ENCODE data around the gene CAMSAP1. TPM values are rescaled to one million over a fixed set of nuclear protein-coding genes. Genes with fewer than 3 reads are reported as not detected.

CAMSAP1 gene
- total RNA-seq, 1 experiment from 2014 or later = 16.7 TPM

DNA sequence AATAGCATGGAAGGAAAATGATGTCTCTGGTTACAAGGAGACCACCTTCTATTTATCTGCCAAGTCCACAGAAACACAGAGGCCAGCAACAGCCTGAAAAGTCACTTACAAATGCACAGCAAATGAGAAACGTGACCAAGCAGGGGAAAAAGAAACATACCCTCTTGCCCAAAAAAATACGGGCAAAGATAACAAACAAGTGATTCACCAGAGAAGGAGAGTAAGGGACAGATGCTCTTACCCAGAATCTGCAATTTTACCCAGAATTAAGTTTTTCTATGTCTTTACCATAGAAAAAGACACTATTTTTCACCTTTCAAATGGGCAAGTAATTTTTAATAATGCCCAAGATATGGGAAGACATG lies 28.1 kb downstream of the CAMSAP1 start:
- Histone ChIP-seq H3K27me3 (ENCODE audit: insufficient read depth, low read depth) (no peaks in the 10 kb centered on the region), H3K36me3 (ENCODE audit: low read depth) (no peaks in the 10 kb centered on the region), H3K4me1 (replicated peaks; ENCODE audit: insufficient read depth) (no peaks in the 10 kb centered on the region), H3K9me3 (ENCODE audit: insufficient read depth, low read depth) (no peaks in the 10 kb centered on the region), H3K27ac (no peak overlapping the region), H3F3A (ENCODE audit: insufficient read depth, low read depth) (no peaks in the 10 kb centered on the region), H3K4me3 (no peak overlapping the region), H2AFZ (no peak overlapping the region), H4K20me1 (ENCODE audit: insufficient read depth) (no peaks in the 10 kb centered on the region), H3K79me2 (ENCODE audit: low read depth) (no peaks in the 10 kb centered on the region), H3K9me2 (ENCODE audit: insufficient read depth) (no peaks in the 10 kb centered on the region), H3K4me2 (no peak overlapping the region)
- no TSS peak for BruUV-seq (replicated peaks)
- DNase-seq = no peak
- ChIA-PET CTCF (no interaction called here), POLR2A (ENCODE audit: unreplicated experiment) (no interaction called here)
- intact Hi-C loops (cut with micrococcal nuclease; ENCODE audit: unreplicated experiment) = no loop called here
- TF ChIP-seq, protein P1, sequence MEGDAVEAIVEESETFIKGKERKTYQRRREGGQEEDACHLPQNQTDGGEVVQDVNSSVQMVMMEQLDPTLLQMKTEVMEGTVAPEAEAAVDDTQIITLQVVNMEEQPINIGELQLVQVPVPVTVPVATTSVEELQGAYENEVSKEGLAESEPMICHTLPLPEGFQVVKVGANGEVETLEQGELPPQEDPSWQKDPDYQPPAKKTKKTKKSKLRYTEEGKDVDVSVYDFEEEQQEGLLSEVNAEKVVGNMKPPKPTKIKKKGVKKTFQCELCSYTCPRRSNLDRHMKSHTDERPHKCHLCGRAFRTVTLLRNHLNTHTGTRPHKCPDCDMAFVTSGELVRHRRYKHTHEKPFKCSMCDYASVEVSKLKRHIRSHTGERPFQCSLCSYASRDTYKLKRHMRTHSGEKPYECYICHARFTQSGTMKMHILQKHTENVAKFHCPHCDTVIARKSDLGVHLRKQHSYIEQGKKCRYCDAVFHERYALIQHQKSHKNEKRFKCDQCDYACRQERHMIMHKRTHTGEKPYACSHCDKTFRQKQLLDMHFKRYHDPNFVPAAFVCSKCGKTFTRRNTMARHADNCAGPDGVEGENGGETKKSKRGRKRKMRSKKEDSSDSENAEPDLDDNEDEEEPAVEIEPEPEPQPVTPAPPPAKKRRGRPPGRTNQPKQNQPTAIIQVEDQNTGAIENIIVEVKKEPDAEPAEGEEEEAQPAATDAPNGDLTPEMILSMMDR (conservative IDR thresholded peaks at IDR 0.05) = no peak
- TF ChIP-seq EZH2 (IDR thresholded peaks at IDR 0.05; ENCODE audit: low read depth) = no peak

DNA sequence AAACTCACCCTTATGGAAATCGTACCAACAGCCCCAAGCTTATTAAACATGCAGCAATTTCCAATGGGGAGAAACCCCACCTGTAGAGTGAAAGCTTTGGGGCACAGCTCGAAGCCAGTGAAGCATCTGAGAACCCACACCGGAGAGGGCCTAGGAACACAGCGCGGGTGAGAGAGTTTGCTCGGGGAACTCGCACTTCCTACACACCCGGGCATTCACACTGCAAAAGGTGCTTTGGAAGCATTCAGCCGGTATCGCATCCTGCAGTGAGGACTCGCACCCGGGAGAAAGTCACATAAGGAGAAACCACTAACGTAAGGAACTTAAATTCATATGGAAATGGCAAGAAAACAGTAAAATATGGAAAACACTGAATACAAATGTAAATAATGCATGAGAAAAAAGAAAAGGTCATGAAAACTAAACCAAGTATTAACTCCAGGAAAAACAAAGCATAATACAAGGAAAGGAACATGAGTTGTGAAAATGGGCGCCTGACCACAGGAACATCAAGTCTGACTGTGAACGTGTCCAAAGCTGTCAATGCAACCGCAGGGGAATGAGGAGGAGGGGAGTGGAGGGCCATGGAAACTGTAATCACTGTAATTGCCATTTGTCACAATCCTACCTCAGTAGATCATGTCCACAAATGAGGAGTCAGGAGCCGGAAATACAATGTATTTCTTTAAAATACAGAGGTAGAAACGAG lies 28.7 kb downstream of the CAMSAP1 start:
- no peak overlapping the region for H2AFZ ChIP-seq
- BruUV-seq (replicated peaks) = no TSS peak
- no peak overlapping the region for H3K27ac ChIP-seq
- no peaks in the 10 kb centered on the region for H3F3A ChIP-seq (ENCODE audit: insufficient read depth, low read depth)
- no peaks in the 10 kb centered on the region for H3K79me2 ChIP-seq (ENCODE audit: low read depth)
- no peaks in the 10 kb centered on the region for H3K9me3 ChIP-seq (ENCODE audit: insufficient read depth, low read depth)
- no peaks in the 10 kb centered on the region for H4K20me1 ChIP-seq (ENCODE audit: insufficient read depth)
- H3K4me1 ChIP-seq (replicated peaks; ENCODE audit: insufficient read depth) = no peaks in the 10 kb centered on the region
- H3K27me3 ChIP-seq (ENCODE audit: insufficient read depth, low read depth) = no peaks in the 10 kb centered on the region
- TF ChIP-seq, protein P1 (conservative IDR thresholded peaks at IDR 0.05) = no peak
- no peak for TF ChIP-seq EZH2 (IDR thresholded peaks at IDR 0.05; ENCODE audit: low read depth)
- H3K36me3 ChIP-seq (ENCODE audit: low read depth) = no peaks in the 10 kb centered on the region
- ChIA-PET POLR2A (ENCODE audit: unreplicated experiment) (no interaction called here), CTCF (no interaction called here)
- H3K4me3 ChIP-seq = no peak overlapping the region
- H3K9me2 ChIP-seq (ENCODE audit: insufficient read depth) = no peaks in the 10 kb centered on the region
- no peak overlapping the region for H3K4me2 ChIP-seq
- intact Hi-C loops (cut with micrococcal nuclease; ENCODE audit: unreplicated experiment) = no loop called here
- DNase-seq = no peak

DNA sequence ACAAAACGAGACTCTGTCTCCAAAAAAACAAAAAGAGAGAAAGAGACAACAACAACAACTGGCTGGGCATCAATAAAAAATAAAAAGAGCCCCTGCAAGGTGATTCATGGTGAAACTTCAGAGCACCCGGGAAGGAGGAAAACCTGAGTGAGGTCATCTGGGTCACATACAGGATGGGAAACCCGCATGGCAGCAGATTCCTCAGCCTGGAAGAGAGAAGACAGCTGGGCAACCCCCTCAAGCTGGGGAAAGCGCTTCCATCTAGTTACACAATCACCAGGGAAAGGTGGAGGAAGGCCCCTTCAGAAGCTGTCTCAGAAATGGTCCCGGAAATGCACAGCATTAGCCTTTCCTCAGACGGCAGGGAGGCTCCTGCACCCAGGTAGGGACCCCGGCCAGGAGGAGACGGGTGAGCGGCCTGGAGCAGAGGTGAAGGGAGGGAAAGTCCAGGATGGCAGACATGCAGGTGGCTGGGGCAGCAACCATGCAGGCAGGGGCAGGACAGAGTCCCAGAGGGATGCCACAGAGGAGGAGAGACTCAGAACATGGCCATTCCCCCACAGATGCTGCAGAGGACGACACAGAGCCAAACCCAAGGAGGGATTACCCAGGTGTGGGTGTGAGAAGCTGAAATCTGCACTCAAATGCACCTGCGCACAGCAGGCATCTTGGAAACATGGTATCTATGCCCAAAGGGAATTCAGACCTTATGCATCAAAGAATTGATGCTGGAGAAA lies 29.4 kb downstream of the CAMSAP1 start:
- H3K9me3 ChIP-seq (ENCODE audit: insufficient read depth, low read depth) = no peaks in the 10 kb centered on the region
- no peaks in the 10 kb centered on the region for H3K4me1 ChIP-seq (replicated peaks; ENCODE audit: insufficient read depth)
- no peak overlapping the region for H3K4me2 ChIP-seq
- no peak overlapping the region for H3K27ac ChIP-seq
- no peak overlapping the region for H3K4me3 ChIP-seq
- no peak overlapping the region for H2AFZ ChIP-seq
- DNase-seq = no peak
- no peaks in the 10 kb centered on the region for H3F3A ChIP-seq (ENCODE audit: insufficient read depth, low read depth)
- no TSS peak for BruUV-seq (replicated peaks)
- no peaks in the 10 kb centered on the region for H3K27me3 ChIP-seq (ENCODE audit: insufficient read depth, low read depth)
- no peaks in the 10 kb centered on the region for H4K20me1 ChIP-seq (ENCODE audit: insufficient read depth)
- ChIA-PET POLR2A (ENCODE audit: unreplicated experiment) (no interaction called here), CTCF (no interaction called here)
- no peaks in the 10 kb centered on the region for H3K9me2 ChIP-seq (ENCODE audit: insufficient read depth)
- no peaks in the 10 kb centered on the region for H3K79me2 ChIP-seq (ENCODE audit: low read depth)
- no peak for TF ChIP-seq EZH2 (IDR thresholded peaks at IDR 0.05; ENCODE audit: low read depth)
- TF ChIP-seq, protein P1 (conservative IDR thresholded peaks at IDR 0.05) = no peak
- no peaks in the 10 kb centered on the region for H3K36me3 ChIP-seq (ENCODE audit: low read depth)
- intact Hi-C loops (cut with micrococcal nuclease; ENCODE audit: unreplicated experiment) = no loop called here

All from PC-9 (cell line).